ENCODE data around the gene FURIN.

Gene FURIN

GRCh38 chr15:90877996-90878395, 9.6 kb downstream of the FURIN start:
- no peak for TF ChIP-seq POLR2A (IDR thresholded peaks at IDR 0.05; ENCODE audit: low read depth, low read length)
- DNase-seq (ENCODE audit: insufficient read length, low spot score) (no peak), FAIRE-seq (no peak)

GRCh38 chr15:90878660-90879059, 10.3 kb downstream of the FURIN start:
- DNase-seq (ENCODE audit: insufficient read length, low spot score) (no peak), FAIRE-seq (no peak)
- TF ChIP-seq POLR2A (IDR thresholded peaks at IDR 0.05; ENCODE audit: low read depth, low read length): no peak

- no peak for FAIRE-seq
These were observed 11.5 kb downstream of the FURIN start for GRCh38 chr15:90879730-90880366.

GRCh38 chr15:90880381-90881145, 12.2 kb downstream of the FURIN start:
- no peak for TF ChIP-seq POLR2A (IDR thresholded peaks at IDR 0.05; ENCODE audit: low read depth, low read length)
- DNase-seq (ENCODE audit: insufficient read length, low spot score) (no peak), FAIRE-seq (no peak)

More at GRCh38 chr15:90879730-90880366, 11.5 kb downstream of the FURIN start:
- no peak for DNase-seq (ENCODE audit: insufficient read length, low spot score)
- no peak for TF ChIP-seq POLR2A (IDR thresholded peaks at IDR 0.05; ENCODE audit: low read depth, low read length)

- no peak for TF ChIP-seq POLR2A (IDR thresholded peaks at IDR 0.05; ENCODE audit: low read depth, low read length)
- FAIRE-seq: no peak
- DNase-seq (ENCODE audit: insufficient read length, low spot score): no peak
These were observed 13.0 kb downstream of the FURIN start for GRCh38 chr15:90881181-90881977.

- FAIRE-seq (no peak), DNase-seq (ENCODE audit: insufficient read length, low spot score) (no peak)
- TF ChIP-seq POLR2A (IDR thresholded peaks at IDR 0.05; ENCODE audit: low read depth, low read length): no peak
These were observed 13.8 kb downstream of the FURIN start for GRCh38 chr15:90881978-90882721.

- DNase-seq (ENCODE audit: insufficient read length, low spot score) (no peak), FAIRE-seq (no peak)
- no peak for TF ChIP-seq POLR2A (IDR thresholded peaks at IDR 0.05; ENCODE audit: low read depth, low read length)
These were observed 14.6 kb downstream of the FURIN start for GRCh38 chr15:90882781-90883525.

- no peak for TF ChIP-seq POLR2A (IDR thresholded peaks at IDR 0.05; ENCODE audit: low read depth, low read length)
- DNase-seq (ENCODE audit: insufficient read length, low spot score) (no peak), FAIRE-seq (no peak)
These were observed 15.2 kb downstream of the FURIN start for GRCh38 chr15:90883526-90883975.

- TF ChIP-seq POLR2A (IDR thresholded peaks at IDR 0.05; ENCODE audit: low read depth, low read length): no peak
- FAIRE-seq (no peak), DNase-seq (ENCODE audit: insufficient read length, low spot score) (no peak)
These were observed 15.8 kb downstream of the FURIN start, which contains the start of gene FES for GRCh38 chr15:90883976-90884718. Gene FES, plus strand, starts transcription at chr15:90884504. Its CDS starts 542 bp downstream, at chr15:90885046.

- no peak for TF ChIP-seq POLR2A (IDR thresholded peaks at IDR 0.05; ENCODE audit: low read depth, low read length)
These were observed 16.5 kb downstream of the FURIN start for GRCh38 chr15:90884719-90885431.

GRCh38 chr15:90885432-90886290, 17.3 kb downstream of the FURIN start:
- no peak for FAIRE-seq
- DNase-seq (ENCODE audit: insufficient read length, low spot score): no peak
- TF ChIP-seq POLR2A (IDR thresholded peaks at IDR 0.05; ENCODE audit: low read depth, low read length): no peak

More at GRCh38 chr15:90884719-90885431, 16.5 kb downstream of the FURIN start:
- DNase-seq (ENCODE audit: insufficient read length, low spot score) (no peak), FAIRE-seq (no peak)
